OCI-LY7 (cell line): ENCODE measurements around the gene PAOX.

Experiments
- EZH2phosphoT487 ChIP-seq: fragments of 200-600 bp; sonication (generic); IDR thresholded peaks from 2 replicates; pipeline ENCODE4 v1.6.1; 2018; ENCODE audit warnings: low read depth, borderline replicate concordance, mild to moderate bottlenecking, mixed run types, antibody characterized with exemption, low read length, moderate library complexity, mixed read lengths
- TF ChIP-seq, protein P1 (sequence below): fragments of 200-600 bp; sonication (generic); conservative IDR thresholded peaks from 2 replicates; pipeline ENCODE4 v1.5.1; 2014; ENCODE audit warnings: mild to moderate bottlenecking, antibody characterized with exemption, low read length, moderate library complexity, mixed read lengths

- TF ChIP-seq, protein P1, sequence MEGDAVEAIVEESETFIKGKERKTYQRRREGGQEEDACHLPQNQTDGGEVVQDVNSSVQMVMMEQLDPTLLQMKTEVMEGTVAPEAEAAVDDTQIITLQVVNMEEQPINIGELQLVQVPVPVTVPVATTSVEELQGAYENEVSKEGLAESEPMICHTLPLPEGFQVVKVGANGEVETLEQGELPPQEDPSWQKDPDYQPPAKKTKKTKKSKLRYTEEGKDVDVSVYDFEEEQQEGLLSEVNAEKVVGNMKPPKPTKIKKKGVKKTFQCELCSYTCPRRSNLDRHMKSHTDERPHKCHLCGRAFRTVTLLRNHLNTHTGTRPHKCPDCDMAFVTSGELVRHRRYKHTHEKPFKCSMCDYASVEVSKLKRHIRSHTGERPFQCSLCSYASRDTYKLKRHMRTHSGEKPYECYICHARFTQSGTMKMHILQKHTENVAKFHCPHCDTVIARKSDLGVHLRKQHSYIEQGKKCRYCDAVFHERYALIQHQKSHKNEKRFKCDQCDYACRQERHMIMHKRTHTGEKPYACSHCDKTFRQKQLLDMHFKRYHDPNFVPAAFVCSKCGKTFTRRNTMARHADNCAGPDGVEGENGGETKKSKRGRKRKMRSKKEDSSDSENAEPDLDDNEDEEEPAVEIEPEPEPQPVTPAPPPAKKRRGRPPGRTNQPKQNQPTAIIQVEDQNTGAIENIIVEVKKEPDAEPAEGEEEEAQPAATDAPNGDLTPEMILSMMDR = no peak
- TF ChIP-seq EZH2phosphoT487 = no peak
Observed at GRCh38 chr10:133373174-133374090, 5.6 kb upstream of the PAOX start, which contains the start of gene ECHS1.
